Colon (tissue), 2 donors: ENCODE results near the gene FAM161B.
"Not testable (repeated sequence)": the region's sequence is repeated elsewhere in the genome, so short reads cannot be mapped to it uniquely, and the experiment has no call there.

Source experiments
- FAIRE-seq: peaks from 2 replicates; lab custom pipeline; 2012; peaks lifted over from hg19 to GRCh38; lab: Jason Lieb, UNC
- donor health status: control.
- donor health status: control.

The FAM161B gene

GRCh38 chr14:73942180-73942579 lies 7.7 kb downstream of the FAM161B start:
- no peak for FAIRE-seq

GRCh38 chr14:73937012-73937411 lies 12.9 kb downstream of the FAM161B start:
- FAIRE-seq, result no peak

GRCh38 chr14:73936548-73936947 lies 13.3 kb downstream of the FAM161B start:
- no peak for FAIRE-seq

GRCh38 chr14:73935666-73936065 lies 14.2 kb downstream of the FAM161B start:
- no peak for FAIRE-seq

- FAIRE-seq, result no peak
These were observed 25.6 kb downstream of the FAM161B start for GRCh38 chr14:73924337-73924736.

GRCh38 chr14:73919457-73919856 lies 30.4 kb downstream of the FAM161B start:
- FAIRE-seq, result not testable (repeated sequence)

GRCh38 chr14:73916324-73916723 lies 33.6 kb downstream of the FAM161B start:
- FAIRE-seq, result no peak

- FAIRE-seq, result no peak
These were observed 36.6 kb downstream of the FAM161B start for GRCh38 chr14:73913256-73913655.

- FAIRE-seq, result no peak
These were observed 40.2 kb downstream of the FAM161B start for GRCh38 chr14:73909681-73910080.

GRCh38 chr14:73903028-73903427 lies 46.9 kb downstream of the FAM161B start:
- FAIRE-seq, result no peak

- FAIRE-seq, result no peak
These were observed 53.4 kb downstream of the FAM161B start for GRCh38 chr14:73896521-73896920.

- no peak for FAIRE-seq
These were observed 54.0 kb downstream of the FAM161B start for GRCh38 chr14:73895939-73896338.

- not testable (repeated sequence) for FAIRE-seq
These were observed 55.7 kb downstream of the FAM161B start for GRCh38 chr14:73894180-73894687.

- no peak for FAIRE-seq
These were observed 60.5 kb downstream of the FAM161B start for GRCh38 chr14:73889376-73889775.

GRCh38 chr14:73888971-73889370 lies 60.9 kb downstream of the FAM161B start:
- no peak for FAIRE-seq

- FAIRE-seq, result no peak
These were observed 61.5 kb downstream of the FAM161B start for GRCh38 chr14:73888460-73888725.

- FAIRE-seq, result no peak
These were observed 62.0 kb downstream of the FAM161B start for GRCh38 chr14:73887694-73888459.

GRCh38 chr14:73887318-73887616 lies 62.6 kb downstream of the FAM161B start:
- no peak for FAIRE-seq

GRCh38 chr14:73886449-73887317 lies 63.2 kb downstream of the FAM161B start, which contains the start of gene ZNF410:
Gene ZNF410, plus strand, starts transcription at chr14:73886859. Its CDS starts 5,317 bp downstream, at chr14:73892176.
- FAIRE-seq, result no peak

GRCh38 chr14:73884438-73885190 lies 65.3 kb downstream of the FAM161B start:
- FAIRE-seq, result no peak
